Measurements from ENCODE around the gene SQSTM1.

Gene SQSTM1

GRCh38 chr5:179874136-179874535 lies 53.4 kb downstream of the SQSTM1 start:
- DNase-seq (ENCODE audit: low read depth): no peak

- no peak for DNase-seq (ENCODE audit: low read depth)
Measured at GRCh38 chr5:179874536-179875292, 54.0 kb downstream of the SQSTM1 start.

GRCh38 chr5:179875741-179876609 lies 55.3 kb downstream of the SQSTM1 start:
- DNase-seq (ENCODE audit: low read depth): no peak

GRCh38 chr5:179876610-179876952 lies 55.9 kb downstream of the SQSTM1 start:
- DNase-seq (ENCODE audit: low read depth): no peak

- no peak for DNase-seq (ENCODE audit: low read depth)
Measured at GRCh38 chr5:179878222-179879002, 57.7 kb downstream of the SQSTM1 start.

GRCh38 chr5:179879003-179879689 lies 58.4 kb downstream of the SQSTM1 start:
- no peak for DNase-seq (ENCODE audit: low read depth)

GRCh38 chr5:179879690-179880010 lies 58.9 kb downstream of the SQSTM1 start:
- no peak for DNase-seq (ENCODE audit: low read depth)

GRCh38 chr5:179880066-179880650 lies 59.5 kb downstream of the SQSTM1 start:
- no peak for DNase-seq (ENCODE audit: low read depth)

- no peak for DNase-seq (ENCODE audit: low read depth)
Measured at GRCh38 chr5:179880848-179881590, 60.3 kb downstream of the SQSTM1 start.

- DNase-seq (ENCODE audit: low read depth): no peak
Measured at GRCh38 chr5:179882338-179882737, 61.6 kb downstream of the SQSTM1 start.

GRCh38 chr5:179883163-179883562 lies 62.5 kb downstream of the SQSTM1 start:
- no peak for DNase-seq (ENCODE audit: low read depth)

GRCh38 chr5:179885491-179886090 lies 64.9 kb downstream of the SQSTM1 start:
- DNase-seq (ENCODE audit: low read depth): no peak

GRCh38 chr5:179886190-179886911 lies 65.6 kb downstream of the SQSTM1 start:
- DNase-seq (ENCODE audit: low read depth): no peak

GRCh38 chr5:179887095-179887494 lies 66.4 kb downstream of the SQSTM1 start:
- DNase-seq (ENCODE audit: low read depth): no peak

Data from activated gamma-delta T cell treated with anti-CD3 and anti-CD28 coated beads, Interleukin-2, amount 50 U/mL, for 16 hours (primary cell).